Effector memory CD8-positive, alpha-beta T cell (primary cell): ENCODE data around the gene ITPR1.

ENCODE experiments used
- ATAC-seq: fragments of 150-1000 bp; cut with Tn5 transposase; replicated peaks from 2 replicates; pipeline ENCODE4 v1.10.0; 2021; ENCODE audit warnings: mild to moderate bottlenecking, moderate library complexity
- DNase-seq, 3 experiments: peaks; one replicate each; pipeline ENCODE4 v3.0.0; 2021
- H3K27ac Mint-ChIP-seq, 2 donors: one replicate each; pipeline ENCODE4 v1.8.0; 2022; ENCODE audit warnings: mild to moderate bottlenecking in 2 of 2, mixed read lengths in 2 of 2, moderate library complexity in 2 of 2
- H3K27me3 Mint-ChIP-seq, 2 donors: one replicate each; pipeline ENCODE4 v1.8.0; 2022; ENCODE audit warnings: mixed read lengths in 2 of 2
- H3K36me3 Mint-ChIP-seq: one replicate; pipeline ENCODE4 v1.8.0; 2022; ENCODE audit warnings: mild to moderate bottlenecking, moderate library complexity, mixed read lengths; ENCODE audit not compliant: insufficient read depth
- H3K4me1 Mint-ChIP-seq, 2 donors: one replicate each; pipeline ENCODE4 v1.8.0; 2022; ENCODE audit warnings: low read depth in 2 of 2, mixed read lengths in 2 of 2
- H3K4me3 Mint-ChIP-seq, 2 donors: one replicate each; pipeline ENCODE4 v1.8.0; 2022; ENCODE audit warnings: mild to moderate bottlenecking in 2 of 2, mixed read lengths in 2 of 2, moderate library complexity in 2 of 2
- H3K9me3 Mint-ChIP-seq, 2 donors: one replicate each; pipeline ENCODE4 v1.8.0; 2022; ENCODE audit warnings: mixed read lengths in 2 of 2

ITPR1 gene

GRCh38 chr3:4834403-4834866, 341.3 kb downstream of the ITPR1 start:
- DNase-seq, result peak; percentile 69 to 76 (median 73)
- ATAC-seq, result peak; percentile 73
- Mint-ChIP-seq H3K4me3 (peak overlapping the region; percentile 68 to 72), H3K9me3 (no peaks in the 10 kb centered on the region), H3K36me3 (peaks cover 27% of the 10 kb centered on the region), H3K27me3 (no peaks in the 10 kb centered on the region), H3K4me1 (peaks cover 45 to 58% of the 10 kb centered on the region in 2 donors), H3K27ac (peak overlapping the region; percentile 90 to 96)

GRCh38 chr3:4835616-4836043, 342.5 kb downstream of the ITPR1 start:
- peaks cover 39 to 51% of the 10 kb centered on the region in 2 donors for H3K4me1 Mint-ChIP-seq
- DNase-seq, result no peak

GRCh38 chr3:4836516-4836915, 343.4 kb downstream of the ITPR1 start:
- H3K27ac Mint-ChIP-seq, result no peak overlapping the region

More at GRCh38 chr3:4835616-4836043, 342.5 kb downstream of the ITPR1 start:
- no peak for ATAC-seq
- Mint-ChIP-seq H3K27me3 (no peaks in the 10 kb centered on the region), H3K36me3 (peaks cover 20% of the 10 kb centered on the region), H3K4me3 (peak overlapping the region in 1 of 2 donors; percentile 3), H3K9me3 (no peaks in the 10 kb centered on the region), H3K27ac (peak overlapping the region; percentile 90 to 96)

GRCh38 chr3:4837374-4837930, 344.3 kb downstream of the ITPR1 start:
- H3K9me3 Mint-ChIP-seq, result no peaks in the 10 kb centered on the region
- ATAC-seq (no peak), DNase-seq (no peak)
- peaks cover 14% of the 10 kb centered on the region for H3K36me3 Mint-ChIP-seq
- no peaks in the 10 kb centered on the region for H3K27me3 Mint-ChIP-seq
- peaks cover 33 to 54% of the 10 kb centered on the region in 2 donors for H3K4me1 Mint-ChIP-seq
- peak overlapping the region in 1 of 2 donors; percentile 55 for H3K27ac Mint-ChIP-seq
- H3K4me3 Mint-ChIP-seq, result no peak overlapping the region

More at GRCh38 chr3:4836516-4836915, 343.4 kb downstream of the ITPR1 start:
- Mint-ChIP-seq H3K36me3 (peaks cover 14% of the 10 kb centered on the region), H3K27me3 (no peaks in the 10 kb centered on the region), H3K9me3 (no peaks in the 10 kb centered on the region), H3K4me3 (no peak overlapping the region), H3K4me1 (peaks cover 36 to 49% of the 10 kb centered on the region in 2 donors)
- ATAC-seq (no peak), DNase-seq (no peak)

GRCh38 chr3:4838621-4839022, 345.5 kb downstream of the ITPR1 start:
- H3K4me1 Mint-ChIP-seq, result peaks cover 25 to 48% of the 10 kb centered on the region in 2 donors
- DNase-seq, result no peak
- ATAC-seq, result no peak
- H3K36me3 Mint-ChIP-seq, result peaks cover 14% of the 10 kb centered on the region
- no peaks in the 10 kb centered on the region for H3K27me3 Mint-ChIP-seq
- no peaks in the 10 kb centered on the region for H3K9me3 Mint-ChIP-seq
- no peak overlapping the region for H3K4me3 Mint-ChIP-seq
- H3K27ac Mint-ChIP-seq, result peak overlapping the region in 1 of 2 donors; percentile 30

GRCh38 chr3:4839278-4839677, 346.1 kb downstream of the ITPR1 start:
- Mint-ChIP-seq H3K27ac (no peak overlapping the region), H3K36me3 (peaks cover 7% of the 10 kb centered on the region), H3K4me3 (no peak overlapping the region), H3K9me3 (no peaks in the 10 kb centered on the region), H3K27me3 (no peaks in the 10 kb centered on the region), H3K4me1 (peaks cover 20 to 42% of the 10 kb centered on the region in 2 donors)
- DNase-seq, result no peak
- no peak for ATAC-seq

- no peak for DNase-seq
- Mint-ChIP-seq H3K4me3 (peak overlapping the region in 1 of 2 donors; percentile 2), H3K27me3 (no peaks in the 10 kb centered on the region), H3K9me3 (no peaks in the 10 kb centered on the region), H3K36me3 (peaks cover 4% of the 10 kb centered on the region), H3K27ac (peak overlapping the region; percentile 41 to 80), H3K4me1 (peaks cover 18 to 38% of the 10 kb centered on the region in 2 donors)
- ATAC-seq, result no peak
Observed at GRCh38 chr3:4841225-4841624, 348.1 kb downstream of the ITPR1 start.

- Mint-ChIP-seq H3K36me3 (peaks cover 4% of the 10 kb centered on the region), H3K9me3 (no peaks in the 10 kb centered on the region), H3K27me3 (no peaks in the 10 kb centered on the region), H3K27ac (peak overlapping the region; percentile 41 to 80), H3K4me3 (peak overlapping the region in 1 of 2 donors; percentile 2), H3K4me1 (peaks cover 18 to 43% of the 10 kb centered on the region in 2 donors)
- DNase-seq (no peak), ATAC-seq (no peak)
Observed at GRCh38 chr3:4841776-4842440, 348.8 kb downstream of the ITPR1 start.

GRCh38 chr3:4843619-4844018, 350.5 kb downstream of the ITPR1 start:
- Mint-ChIP-seq H3K27ac (no peak overlapping the region), H3K4me3 (no peak overlapping the region), H3K36me3 (peaks cover 4% of the 10 kb centered on the region), H3K9me3 (no peaks in the 10 kb centered on the region), H3K4me1 (peaks cover 22 to 42% of the 10 kb centered on the region in 2 donors), H3K27me3 (no peaks in the 10 kb centered on the region)
- ATAC-seq, result no peak
- no peak for DNase-seq

GRCh38 chr3:4845882-4846281, 352.7 kb downstream of the ITPR1 start:
- Mint-ChIP-seq H3K27ac (peak overlapping the region; percentile 59 to 60), H3K4me1 (peaks cover 36 to 52% of the 10 kb centered on the region in 2 donors), H3K36me3 (peaks cover 8% of the 10 kb centered on the region), H3K4me3 (peak overlapping the region in 1 of 2 donors; percentile 31), H3K27me3 (no peaks in the 10 kb centered on the region), H3K9me3 (no peaks in the 10 kb centered on the region)
- DNase-seq (no peak), ATAC-seq (peak; percentile 77)

- Mint-ChIP-seq H3K36me3 (peaks cover 5% of the 10 kb centered on the region), H3K9me3 (no peaks in the 10 kb centered on the region), H3K27ac (peak overlapping the region in 1 of 2 donors; percentile 59), H3K27me3 (no peaks in the 10 kb centered on the region), H3K4me1 (peaks cover 36 to 52% of the 10 kb centered on the region in 2 donors), H3K4me3 (no peak overlapping the region)
- no peak for ATAC-seq
- DNase-seq, result no peak
Observed at GRCh38 chr3:4846543-4846942, 353.4 kb downstream of the ITPR1 start.

GRCh38 chr3:4848176-4848825, 355.2 kb downstream of the ITPR1 start:
- ATAC-seq (no peak), DNase-seq (no peak)
- Mint-ChIP-seq H3K4me1 (peaks cover 42 to 47% of the 10 kb centered on the region in 2 donors), H3K27ac (peak overlapping the region; percentile 66 to 81), H3K36me3 (peaks cover 10% of the 10 kb centered on the region), H3K9me3 (no peaks in the 10 kb centered on the region), H3K27me3 (no peaks in the 10 kb centered on the region), H3K4me3 (no peak overlapping the region)

- peak overlapping the region; percentile 81 to 96 for H3K27ac Mint-ChIP-seq
- H3K27me3 Mint-ChIP-seq, result no peaks in the 10 kb centered on the region
- no peak overlapping the region for H3K4me3 Mint-ChIP-seq
- peaks cover 10% of the 10 kb centered on the region for H3K36me3 Mint-ChIP-seq
- DNase-seq (no peak), ATAC-seq (no peak)
- H3K4me1 Mint-ChIP-seq, result peaks cover 47% of the 10 kb centered on the region in 2 donors
- H3K9me3 Mint-ChIP-seq, result no peaks in the 10 kb centered on the region
Observed at GRCh38 chr3:4849136-4849535, 356.0 kb downstream of the ITPR1 start.
